Peyer's patch (tissue), 4 donors: ENCODE data around the gene BLM. TPM values are rescaled to one million over a fixed set of nuclear protein-coding genes. Genes with fewer than 3 reads are reported as not detected.

Experiments
- DNase-seq, 3 donors: peaks; one replicate each; pipeline ENCODE4 v3.0.0-alpha.2; 2017 to 2019
- H3K27ac ChIP-seq, 4 donors: fragments of 200-600 bp; sonication (generic); one replicate each; pipeline ENCODE4 v1.5.1; 2016 to 2019
- H3K27me3 ChIP-seq, 2 donors: fragments of 200-600 bp; sonication (generic); one replicate each; pipeline ENCODE4 v1.5.1; 2019
- H3K36me3 ChIP-seq, 3 donors: fragments of 200-600 bp; sonication (generic); one replicate each; pipeline ENCODE4 v1.5.1; 2016 to 2019
- H3K4me1 ChIP-seq, 4 donors: fragments of 200-600 bp; sonication (generic); one replicate each; pipeline ENCODE4 v1.5.1; 2016 to 2019
- H3K4me3 ChIP-seq, 4 donors: fragments of 200-600 bp; sonication (generic); 1 replicate in 3 of 4; 2 replicates in 1 of 4; pipeline ENCODE4 v1.5.1; 2016 to 2019; ENCODE audit warnings: mild to moderate bottlenecking in 1 of 4
- H3K9me3 ChIP-seq, 4 donors: fragments of 200-600 bp; sonication (generic); one replicate each; pipeline ENCODE4 v1.5.1; 2016 to 2019; ENCODE audit warnings: mild to moderate bottlenecking in 1 of 4
- CTCF ChIP-seq, 6 experiments: fragments of 450-650 bp in 4 of 6; fragments of 200-600 bp in 2 of 6; sonication (generic) in 1 of 6; IDR thresholded peaks; one replicate each; pipeline ENCODE4 v1.5.1; 2017 to 2019; ENCODE audit warnings: antibody characterized with exemption in 6 of 6, mild to moderate bottlenecking in 3 of 6, moderate library complexity in 1 of 6
- POLR2A ChIP-seq, 2 donors: fragments of 450-650 bp; IDR thresholded peaks; one replicate each; pipeline ENCODE4 v1.5.1; 2017; ENCODE audit warnings: antibody characterized with exemption in 2 of 2, mild to moderate bottlenecking in 2 of 2, moderate library complexity in 2 of 2
- total RNA-seq, 4 donors: library from RNA; depleted of rRNA; stranded (reverse); fragments of >200 nt; gene quantifications; one replicate each; pipeline ENCODE4 v1.1.0, GENCODE V29; 2016

The BLM gene
- total RNA-seq, 4 donors from 2014 or later: 0.94 to 8.4 (median 4.2) TPM

GRCh38 chr15:90706394-90707327, 10.5 kb upstream of the BLM start:
- no peak overlapping the region for H3K27ac ChIP-seq
- no peaks in the 10 kb centered on the region for H3K9me3 ChIP-seq
- H3K4me1 ChIP-seq: no peaks in the 10 kb centered on the region
- H3K4me3 ChIP-seq: no peak overlapping the region
- DNase-seq: no peak
- TF ChIP-seq POLR2A (IDR thresholded peaks at IDR 0.05) (no peak), CTCF (IDR thresholded peaks at IDR 0.05) (no peak)
- no peaks in the 10 kb centered on the region for H3K36me3 ChIP-seq
- no peaks in the 10 kb centered on the region for H3K27me3 ChIP-seq

- H3K27me3 ChIP-seq: no peaks in the 10 kb centered on the region
Measured at GRCh38 chr15:90707489-90707888, 9.7 kb upstream of the BLM start.

GRCh38 chr15:90708516-90708915, 8.6 kb upstream of the BLM start:
- Histone ChIP-seq H3K4me1 (no peaks in the 10 kb centered on the region), H3K36me3 (no peaks in the 10 kb centered on the region), H3K4me3 (no peak overlapping the region), H3K27ac (no peak overlapping the region), H3K27me3 (no peaks in the 10 kb centered on the region), H3K9me3 (no peaks in the 10 kb centered on the region)
- DNase-seq: no peak
- TF ChIP-seq CTCF (IDR thresholded peaks at IDR 0.05) (no peak), POLR2A (IDR thresholded peaks at IDR 0.05) (no peak)

More at GRCh38 chr15:90707489-90707888, 9.7 kb upstream of the BLM start:
- H3K4me1 ChIP-seq: no peaks in the 10 kb centered on the region
- DNase-seq: no peak
- no peak overlapping the region for H3K27ac ChIP-seq
- TF ChIP-seq CTCF (IDR thresholded peaks at IDR 0.05) (no peak), POLR2A (IDR thresholded peaks at IDR 0.05) (no peak)
- H3K4me3 ChIP-seq: no peak overlapping the region
- no peaks in the 10 kb centered on the region for H3K36me3 ChIP-seq
- no peaks in the 10 kb centered on the region for H3K9me3 ChIP-seq

GRCh38 chr15:90709278-90709677, 7.9 kb upstream of the BLM start:
- no peak overlapping the region for H3K27ac ChIP-seq
- TF ChIP-seq CTCF (IDR thresholded peaks at IDR 0.05) (no peak), POLR2A (IDR thresholded peaks at IDR 0.05) (no peak)
- H3K4me3 ChIP-seq: no peak overlapping the region
- no peaks in the 10 kb centered on the region for H3K27me3 ChIP-seq
- no peak for DNase-seq
- no peaks in the 10 kb centered on the region for H3K9me3 ChIP-seq
- no peaks in the 10 kb centered on the region for H3K4me1 ChIP-seq
- no peaks in the 10 kb centered on the region for H3K36me3 ChIP-seq

GRCh38 chr15:90710436-90711027, 6.6 kb upstream of the BLM start:
- no peak overlapping the region for H3K4me3 ChIP-seq

More at GRCh38 chr15:90710436-90711027, 6.6 kb upstream of the BLM start:
- Histone ChIP-seq H3K4me1 (no peaks in the 10 kb centered on the region), H3K27me3 (no peaks in the 10 kb centered on the region), H3K27ac (no peak overlapping the region), H3K9me3 (no peaks in the 10 kb centered on the region), H3K36me3 (no peaks in the 10 kb centered on the region)
- TF ChIP-seq CTCF (IDR thresholded peaks at IDR 0.05) (no peak), POLR2A (IDR thresholded peaks at IDR 0.05) (no peak)
- DNase-seq: no peak
